Measurements from ENCODE around the gene ANXA2.

DNA sequence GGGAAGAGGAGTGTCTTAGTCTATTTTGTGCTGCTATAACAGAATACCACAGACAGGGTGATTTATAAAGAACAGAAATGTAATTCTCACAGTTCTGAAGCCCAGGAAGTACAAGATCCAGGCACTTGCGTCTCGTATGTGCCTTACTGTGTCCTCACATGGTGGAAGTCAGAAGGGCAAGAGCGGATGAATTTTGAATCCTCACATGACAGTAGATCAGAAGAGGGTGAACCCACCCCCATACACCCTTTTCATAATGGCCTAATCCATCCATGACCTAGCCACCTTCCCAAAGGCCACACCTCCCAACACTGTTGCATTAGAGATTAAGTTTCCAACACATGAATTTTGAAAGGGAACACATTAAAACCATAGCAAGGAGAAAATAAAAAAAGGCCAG, 18.7 kb upstream of the ANXA2 start:
- TF ChIP-seq, protein P1, sequence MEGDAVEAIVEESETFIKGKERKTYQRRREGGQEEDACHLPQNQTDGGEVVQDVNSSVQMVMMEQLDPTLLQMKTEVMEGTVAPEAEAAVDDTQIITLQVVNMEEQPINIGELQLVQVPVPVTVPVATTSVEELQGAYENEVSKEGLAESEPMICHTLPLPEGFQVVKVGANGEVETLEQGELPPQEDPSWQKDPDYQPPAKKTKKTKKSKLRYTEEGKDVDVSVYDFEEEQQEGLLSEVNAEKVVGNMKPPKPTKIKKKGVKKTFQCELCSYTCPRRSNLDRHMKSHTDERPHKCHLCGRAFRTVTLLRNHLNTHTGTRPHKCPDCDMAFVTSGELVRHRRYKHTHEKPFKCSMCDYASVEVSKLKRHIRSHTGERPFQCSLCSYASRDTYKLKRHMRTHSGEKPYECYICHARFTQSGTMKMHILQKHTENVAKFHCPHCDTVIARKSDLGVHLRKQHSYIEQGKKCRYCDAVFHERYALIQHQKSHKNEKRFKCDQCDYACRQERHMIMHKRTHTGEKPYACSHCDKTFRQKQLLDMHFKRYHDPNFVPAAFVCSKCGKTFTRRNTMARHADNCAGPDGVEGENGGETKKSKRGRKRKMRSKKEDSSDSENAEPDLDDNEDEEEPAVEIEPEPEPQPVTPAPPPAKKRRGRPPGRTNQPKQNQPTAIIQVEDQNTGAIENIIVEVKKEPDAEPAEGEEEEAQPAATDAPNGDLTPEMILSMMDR (IDR thresholded peaks at IDR 0.05) = no peak
- no peak for TF ChIP-seq POLR2A (IDR thresholded peaks at IDR 0.05)
